A549 (cell line): Measurements from ENCODE around the gene TFG. TPM values are rescaled to one million over a fixed set of nuclear protein-coding genes. Genes with fewer than 3 reads are reported as not detected.

Source experiments
- ATAC-seq, 2 experiments: fragments of 200-7000 bp in 1 of 2; fragments of >200 bp in 1 of 2; cut with Nextera tagmentation in 1 of 2; cut with Tn5 transposase in 1 of 2; 3 replicates each; pipeline versions ENCODE4 v1.8.0 to v1.9.1; 2018 to 2020; ENCODE audit warnings: mild to moderate bottlenecking in 1 of 2, moderate library complexity in 1 of 2
- CTCF ChIA-PET: fragments of 300-600 bp; sonication (Branson Sonifier 250); formaldehyde crosslinking; extraction: SDS; loops from one replicate; lab custom pipeline; 2021; ENCODE audit warnings: antibody characterized with exemption, inconsistent platforms; lab: Yijun Ruan, JAX
- POLR2A ChIA-PET: fragments of 350-600 bp; formaldehyde crosslinking; extraction: SDS; loops from one replicate; lab custom pipeline; 2021; ENCODE audit warnings: antibody characterized with exemption, inconsistent platforms; lab: Yijun Ruan, JAX
- DNase-seq, 2 experiments: peaks; one replicate each; pipeline versions ENCODE4 v3.0.0 to v3.0.0-alpha.2; 2011 to 2016; ENCODE audit warnings: low read depth in 1 of 2, low spot score in 1 of 2
- FAIRE-seq: peaks from 2 replicates; lab custom pipeline; 2011; peaks lifted over from hg19 to GRCh38; lab: Jason Lieb, UNC
- H3K27ac ChIP-seq, 2 experiments: fragments of >200 bp; sonication (Bioruptor Twin); formaldehyde crosslinking; 3 replicates each; pipeline ENCODE4 v1.5.1; 2016 to 2017
- H3K4me1 ChIP-seq: fragments of >200 bp; sonication (Bioruptor Twin); formaldehyde crosslinking; 3 replicates; pipeline ENCODE4 v1.6.1; 2016
- H3K4me2 ChIP-seq: fragments of >200 bp; sonication (Bioruptor Twin); formaldehyde crosslinking; 3 replicates; pipeline ENCODE4 v1.6.1; 2016
- H3K4me3 ChIP-seq: fragments of >200 bp; sonication (Bioruptor Twin); formaldehyde crosslinking; 3 replicates; pipeline ENCODE4 v1.5.1; 2016
- H3K9me3 ChIP-seq: fragments of >200 bp; sonication (Bioruptor Twin); formaldehyde crosslinking; 3 replicates; pipeline ENCODE4 v1.6.1; 2016
- CBX2 ChIP-seq: fragments of 200-600 bp; sonication (generic); IDR thresholded peaks from 2 replicates; pipeline ENCODE4 v1.6.1; 2016; ENCODE audit warnings: low read depth, mild to moderate bottlenecking, borderline replicate concordance
- CHD4 ChIP-seq: fragments of 200-600 bp; sonication (generic); IDR thresholded peaks from 2 replicates; pipeline ENCODE4 v1.6.1; 2016; ENCODE audit warnings: antibody characterized with exemption, mild to moderate bottlenecking, borderline replicate concordance
- CTCF ChIP-seq: fragments of >200 bp; sonication (Bioruptor Twin); formaldehyde crosslinking; IDR thresholded peaks from 3 replicates; pipeline ENCODE4 v1.5.1; 2016
- FOXS1 ChIP-seq: fragments of 250-450 bp; sonication (Bioruptor Pico); IDR thresholded peaks from 2 replicates; pipeline ENCODE4 v1.5.0; 2020; ENCODE audit warnings: mild to moderate bottlenecking, moderate library complexity
- GATA3 ChIP-seq: IDR thresholded peaks from 2 replicates; pipeline ENCODE4 v1.6.1; 2012; ENCODE audit warnings: borderline replicate concordance
- HMGXB4 ChIP-seq: fragments of 250-450 bp; sonication (Bioruptor Pico); IDR thresholded peaks from 2 replicates; pipeline ENCODE4 v1.5.0; 2021; ENCODE audit warnings: mild to moderate bottlenecking, moderate library complexity, borderline replicate concordance
- HOXB13 ChIP-seq: fragments of 250-450 bp; sonication (Bioruptor Pico); IDR thresholded peaks from 2 replicates; pipeline ENCODE4 v1.5.0; 2020; ENCODE audit warnings: low read depth, mild to moderate bottlenecking, moderate library complexity
- JUN ChIP-seq, 2 experiments: fragments of >200 bp; sonication (Bioruptor Twin); formaldehyde crosslinking; IDR thresholded peaks; 2 replicates in 1 of 2; 3 replicates in 1 of 2; pipeline ENCODE4 v1.6.1; 2016 to 2017
- KDM5A ChIP-seq: fragments of 200-600 bp; sonication (generic); IDR thresholded peaks from 2 replicates; pipeline ENCODE4 v1.6.1; 2016; ENCODE audit warnings: antibody characterized with exemption, mild to moderate bottlenecking
- MAFK ChIP-seq: fragments of 450-650 bp; IDR thresholded peaks from 2 replicates; pipeline ENCODE4 v1.6.1; 2014; ENCODE audit not compliant: partially characterized antibody
- MAZ ChIP-seq: fragments of 150-350 bp; IDR thresholded peaks from 2 replicates; pipeline ENCODE4 v1.6.1; 2014; ENCODE audit warnings: antibody characterized with exemption, low read depth, low read length, borderline replicate concordance
- MYC ChIP-seq: IDR thresholded peaks from 2 replicates; pipeline ENCODE4 v1.6.1; 2012; ENCODE audit warnings: mild to moderate bottlenecking, inconsistent platforms, low read length, improper control_type of control experiment, borderline replicate concordance
- NFE2L2 ChIP-seq: fragments of 150-350 bp; conservative IDR thresholded peaks from 2 replicates; pipeline ENCODE4 v1.6.1; 2014; ENCODE audit warnings: low read length
- PBX3 ChIP-seq: IDR thresholded peaks from 2 replicates; pipeline ENCODE4 v1.6.1; 2012
- SMC3 ChIP-seq: fragments of >200 bp; sonication (Bioruptor Twin); formaldehyde crosslinking; IDR thresholded peaks from 3 replicates; pipeline ENCODE4 v1.6.1; 2018; ENCODE audit warnings: inconsistent platforms
- USF2 ChIP-seq: fragments of 450-650 bp; IDR thresholded peaks from 2 replicates; pipeline ENCODE4 v1.6.1; 2014; ENCODE audit warnings: antibody characterized with exemption
- ZC3H11A ChIP-seq: fragments of 450-650 bp; IDR thresholded peaks from 2 replicates; pipeline ENCODE4 v1.6.1; 2014; ENCODE audit warnings: antibody characterized with exemption, mild to moderate bottlenecking
- ZNF302 ChIP-seq: fragments of 250-450 bp; sonication (Bioruptor Pico); IDR thresholded peaks from 2 replicates; pipeline ENCODE4 v1.9.0; 2021; ENCODE audit warnings: inconsistent platforms, mild to moderate bottlenecking, moderate library complexity
- ZSCAN20 ChIP-seq: fragments of 250-450 bp; sonication (Bioruptor Pico); IDR thresholded peaks from 2 replicates; pipeline ENCODE4 v1.8.0; 2022; ENCODE audit warnings: mild to moderate bottlenecking, moderate library complexity
- WGBS: methylation state at CpG from one replicate; pipeline ENCODE4 v1.1.6; 2017; ENCODE audit errors: missing lambda C conversion rate; 5-methylcytosine and 5-hydroxymethylcytosine counted together
- polyA plus RNA-seq, 4 experiments: library from polyadenylated mRNA; depleted of rRNA in 3 of 4; stranded (reverse); fragments of >200 nt; fragmentation: RNase III in 1 of 4; extraction: RNeasy Plus Mini Kit Qiagen cat#74134 plus additional on column Dnase treatment in 1 of 4; gene quantifications; 2 replicates in 3 of 4; 3 replicates in 1 of 4; pipeline ENCODE4 v1.2.3, GENCODE V29; 2011 to 2017

Gene TFG
- polyA plus RNA-seq, 2 of the 4 experiments (the other 2 are of a cell fraction), result 135 to 153 TPM

GRCh38 chr3:100769693-100770092 lies 60.4 kb downstream of the TFG start:
- WGBS, result 73% methylated on average over 3 of the region's 3 CpGs
- Histone ChIP-seq H3K9me3 (no peaks in the 10 kb centered on the region), H3K27ac (no peak overlapping the region), H3K4me3 (no peak overlapping the region), H3K4me2 (no peak overlapping the region)
- no peak for DNase-seq
- ChIA-PET POLR2A (no interaction called here), CTCF (no interaction called here)
- ATAC-seq, result no peak
- no peak for FAIRE-seq
- TF ChIP-seq FOXS1, result no peak
- no peak for TF ChIP-seq PBX3
- no peak for TF ChIP-seq JUN (IDR thresholded peaks at IDR 0.05)
- no peak for TF ChIP-seq ZC3H11A
- no peak for TF ChIP-seq MYC
- no peak for TF ChIP-seq MAZ
- no peak for TF ChIP-seq CTCF
- TF ChIP-seq KDM5A, result no peak
- TF ChIP-seq GATA3, result no peak
- TF ChIP-seq HOXB13 (CRISPR knock-in tag), result no peak
- TF ChIP-seq, all 56 proteins: peak for 0
- H3K4me1 ChIP-seq, result no peaks in the 10 kb centered on the region

- TF ChIP-seq MAFK (no peak), JUN (IDR thresholded peaks at IDR 0.05) (no peak), USF2 (no peak), HMGXB4 (CRISPR knock-in tag) (no peak), CHD4 (no peak), CBX2 (no peak), SMC3 (no peak), ZSCAN20 (CRISPR knock-in tag) (no peak), NFE2L2 (no peak), HOXB13 (CRISPR knock-in tag) (no peak), MYC (no peak), ZNF302 (CRISPR knock-in tag) (no peak)
- no peak overlapping the region for H3K4me2 ChIP-seq
- no peak for ATAC-seq
- CTCF ChIA-PET, result no interaction called here
- POLR2A ChIA-PET, result no interaction called here
- no peak overlapping the region for H3K4me3 ChIP-seq
- FAIRE-seq, result no peak
- no peak overlapping the region for H3K27ac ChIP-seq
- H3K4me1 ChIP-seq, result no peaks in the 10 kb centered on the region
- WGBS, result 92% methylated on average over 3 of the region's 3 CpGs
- no peaks in the 10 kb centered on the region for H3K9me3 ChIP-seq
- DNase-seq, result no peak
Observed at GRCh38 chr3:100775226-100775625, 65.9 kb downstream of the TFG start.
